HG03521 (cell line): ENCODE data around the gene IFITM10.

Experiments used
- ATAC-seq: cut with Tn5 transposase; IDR thresholded peaks from one replicate; pipeline ENCODE4 v1.9.1; 2021; ENCODE audit warnings: mild to moderate bottlenecking, moderate library complexity; ENCODE audit not compliant: unreplicated experiment

Gene IFITM10

DNA sequence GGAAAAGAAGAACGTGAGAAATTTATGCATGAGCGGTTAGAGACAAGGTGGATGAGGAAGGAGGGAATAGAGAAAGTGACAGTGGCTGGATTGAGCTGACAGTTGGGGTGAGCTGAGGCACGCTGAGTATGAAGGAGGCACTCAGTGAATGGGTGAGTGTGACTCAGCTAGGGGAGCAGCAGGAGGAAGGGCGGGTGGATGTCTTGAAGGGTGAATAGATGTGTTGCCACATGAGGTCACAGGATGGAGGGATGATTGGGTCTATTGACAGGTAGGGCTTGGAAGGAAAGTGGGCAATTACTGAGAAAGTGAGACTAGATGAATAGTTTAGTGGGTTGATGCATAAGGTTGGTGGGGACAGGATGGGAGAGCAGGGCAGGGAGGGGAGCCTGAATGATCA lies 8.0 kb downstream of the IFITM10 start:
- ATAC-seq = no peak

GRCh38 chr11:1741741-1742140 lies 8.7 kb downstream of the IFITM10 start:
- no peak for ATAC-seq

DNA sequence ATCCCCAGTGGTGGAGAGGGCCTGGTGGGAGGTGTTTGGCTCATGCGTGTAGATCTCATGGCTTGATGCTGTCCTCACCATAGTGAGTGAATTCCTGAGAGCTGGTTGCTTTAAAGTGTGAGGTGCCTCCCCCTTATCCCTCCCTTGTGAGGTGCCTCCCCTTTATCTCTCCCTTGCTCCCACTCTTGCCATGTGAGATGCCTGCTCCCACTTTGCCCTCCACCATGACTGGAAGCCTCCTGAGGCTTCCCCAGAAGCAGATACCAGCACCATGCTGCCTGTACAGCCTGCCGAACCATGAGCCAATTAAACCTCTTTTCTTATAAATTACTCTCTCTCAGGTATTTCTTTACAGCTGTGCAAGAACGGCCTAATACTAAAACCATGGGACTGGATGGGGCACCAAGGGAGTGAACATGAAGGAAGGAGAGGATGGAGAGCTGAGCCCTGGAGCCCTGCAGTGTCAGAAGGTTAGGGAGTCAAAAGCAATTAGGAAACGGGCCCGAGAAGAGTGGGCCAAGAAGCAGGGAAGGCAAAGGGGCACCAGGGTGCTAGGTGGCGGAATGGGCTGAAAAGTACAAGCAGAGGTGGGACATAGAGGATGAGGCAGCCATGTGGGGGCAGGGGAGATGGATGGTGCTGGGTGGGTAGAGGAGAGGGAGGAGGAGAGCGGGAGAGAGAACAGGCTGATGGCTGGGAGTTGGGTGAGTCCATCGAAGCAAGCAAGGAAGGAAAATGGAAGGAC lies 9.4 kb downstream of the IFITM10 start:
- ATAC-seq = no peak

- ATAC-seq = no peak
These were observed 10.8 kb downstream of the IFITM10 start for GRCh38 chr11:1739576-1739975.

DNA sequence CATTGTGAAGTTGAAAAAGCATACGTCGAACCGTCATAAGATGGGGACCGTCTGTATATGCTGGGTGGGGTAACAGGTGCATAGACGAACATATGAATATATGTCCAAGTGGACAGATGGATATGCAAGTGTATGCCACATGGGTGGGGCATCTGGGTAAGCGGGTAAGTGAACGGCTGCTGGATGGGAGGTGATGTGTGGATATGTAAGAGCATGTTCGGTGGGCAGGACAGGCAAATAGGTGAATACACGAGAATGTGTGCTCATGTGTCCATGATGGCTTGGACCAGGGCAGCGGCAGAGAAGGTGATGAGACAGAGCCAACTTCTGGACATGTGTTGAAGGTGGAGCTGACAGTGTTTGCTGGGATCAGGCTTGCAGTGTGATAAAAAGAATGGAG lies 12.0 kb downstream of the IFITM10 start:
- ATAC-seq = no peak

DNA sequence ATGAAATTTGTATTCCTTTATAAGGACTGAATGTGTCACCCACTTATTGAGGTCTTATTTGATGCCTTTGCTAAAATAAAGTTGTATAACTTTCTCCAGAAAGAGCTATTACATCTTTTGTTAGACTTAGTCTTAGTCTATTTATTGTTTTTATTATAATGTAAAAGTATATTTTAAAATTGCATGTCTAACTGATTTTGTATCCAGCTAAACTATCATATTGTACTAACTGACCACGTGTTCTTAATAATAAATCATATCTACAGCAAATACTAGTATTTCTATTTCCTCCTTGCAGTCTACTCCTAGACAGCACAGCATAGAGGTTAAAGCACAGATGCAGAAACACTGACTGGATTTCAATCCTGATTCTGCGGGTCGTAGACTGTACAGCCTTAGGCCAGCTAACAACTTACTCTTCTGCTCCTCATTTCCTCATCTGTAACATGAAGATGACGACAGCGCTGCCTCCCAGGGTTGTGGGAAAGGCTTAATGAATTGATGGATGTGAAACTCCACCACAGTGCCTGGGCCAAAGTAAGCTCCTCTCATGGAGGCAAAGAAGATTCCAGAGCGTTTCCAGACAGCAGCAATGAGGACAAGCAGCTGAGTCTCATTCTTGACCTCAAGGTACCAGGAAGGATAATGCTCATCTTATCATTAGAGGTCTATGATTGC lies 13.2 kb downstream of the IFITM10 start:
- ATAC-seq = no peak

- ATAC-seq = no peak
These were observed 13.9 kb downstream of the IFITM10 start for GRCh38 chr11:1736447-1736992.

DNA sequence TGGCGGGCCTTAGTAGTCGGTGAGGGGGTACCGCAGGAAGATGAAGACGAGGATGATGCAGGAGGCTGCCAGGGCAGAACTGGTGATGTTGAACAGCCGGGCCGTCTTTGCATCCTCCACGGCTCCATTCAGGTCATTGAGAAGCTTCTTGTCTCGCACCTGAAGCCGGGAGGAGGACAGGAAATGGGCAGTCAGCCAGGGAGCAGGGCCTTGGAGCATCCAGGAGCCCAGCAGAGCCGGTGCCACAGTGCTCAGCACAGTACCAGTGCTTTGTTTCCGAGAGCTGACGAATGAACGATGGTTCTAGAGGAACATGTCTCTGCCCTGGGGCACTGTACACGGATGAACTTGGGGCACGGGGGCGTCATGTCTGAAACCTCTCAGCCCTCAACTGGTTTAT lies 15.1 kb downstream of the IFITM10 start:
- ATAC-seq = no peak

DNA sequence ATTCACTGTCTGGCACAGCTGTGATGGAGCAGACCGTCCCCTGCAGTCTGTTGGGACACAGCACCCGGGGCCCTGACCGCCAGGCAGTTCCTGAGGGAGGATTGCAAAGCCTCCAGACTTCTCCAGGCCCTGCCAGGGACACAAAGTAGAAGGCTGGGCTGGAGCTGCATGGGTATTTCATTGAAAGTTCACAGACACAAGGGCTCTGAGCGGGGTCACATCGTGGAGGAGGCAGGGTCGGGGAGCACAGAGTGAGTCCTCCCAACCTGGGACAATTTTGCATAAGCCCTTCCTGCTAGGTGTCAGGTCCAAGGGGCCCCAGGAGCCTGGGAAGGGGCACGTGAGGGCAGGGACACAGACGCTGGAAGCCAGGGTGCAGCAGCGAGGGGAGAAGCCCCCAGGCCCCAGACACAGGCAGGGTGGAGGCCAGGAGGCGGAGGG lies 15.7 kb downstream of the IFITM10 start:
- no peak for ATAC-seq

- ATAC-seq = no peak
These were observed 16.4 kb downstream of the IFITM10 start for GRCh38 chr11:1733716-1734640.

- ATAC-seq = no peak
These were observed 17.2 kb downstream of the IFITM10 start for GRCh38 chr11:1733009-1733715.

DNA sequence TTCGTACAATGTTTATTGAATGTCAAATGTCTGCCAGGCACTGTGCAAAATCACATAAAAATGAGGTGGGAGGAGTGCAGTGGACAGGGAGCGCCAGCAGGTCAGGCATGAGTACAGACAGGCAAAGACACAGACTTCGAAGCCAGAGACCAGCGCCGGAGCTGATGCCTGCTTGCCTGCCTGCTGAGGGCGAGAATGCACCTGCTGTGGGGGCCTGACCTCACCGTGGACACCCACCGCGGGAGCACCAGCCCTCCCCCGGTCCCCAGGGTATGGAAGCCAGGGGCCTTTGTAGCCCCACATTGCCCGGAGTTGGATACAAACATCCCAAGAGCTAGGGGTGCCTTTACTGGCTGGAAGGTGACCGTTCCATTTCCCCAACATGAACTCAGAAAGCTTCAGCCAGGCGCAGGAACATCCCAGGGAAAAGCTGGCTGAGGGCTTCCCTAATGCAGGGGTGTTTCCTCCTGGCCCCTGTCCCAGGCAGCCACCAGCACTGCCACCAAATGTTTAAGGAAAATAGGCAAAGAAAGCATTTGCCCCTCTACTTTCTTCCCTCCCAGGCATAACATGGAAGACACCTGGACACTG lies 17.9 kb downstream of the IFITM10 start:
- no peak for ATAC-seq

- ATAC-seq = no peak
These were observed 18.8 kb downstream of the IFITM10 start for GRCh38 chr11:1731451-1732059.

DNA sequence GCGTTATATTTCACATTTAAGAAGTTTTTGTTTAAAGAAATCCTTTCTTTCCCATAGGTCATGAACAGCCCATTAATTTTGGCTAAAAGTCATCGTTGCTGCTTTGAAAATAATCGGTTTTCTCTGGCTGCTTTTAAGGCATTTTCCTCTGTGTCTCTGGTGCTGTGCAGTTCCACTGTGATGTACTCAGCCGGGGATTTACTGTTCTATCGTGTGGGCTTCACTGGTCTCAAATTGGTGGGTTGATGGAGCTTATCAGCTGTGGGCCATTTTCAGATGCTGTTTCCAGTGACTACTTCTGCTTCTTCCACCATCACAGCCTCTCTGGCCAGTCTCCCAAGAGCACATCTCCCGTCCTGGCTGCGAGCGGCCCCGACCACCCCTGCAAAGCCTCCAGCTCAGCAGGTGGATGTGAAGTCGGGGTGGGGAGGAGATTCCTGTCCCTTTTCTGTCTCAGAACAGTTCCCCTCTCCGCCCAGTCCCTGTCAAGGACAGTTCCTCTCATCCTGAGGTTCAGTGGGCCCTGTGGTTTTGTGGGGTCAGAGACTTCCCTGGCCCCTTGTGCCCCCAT lies 20.3 kb downstream of the IFITM10 start:
- no peak for ATAC-seq

DNA sequence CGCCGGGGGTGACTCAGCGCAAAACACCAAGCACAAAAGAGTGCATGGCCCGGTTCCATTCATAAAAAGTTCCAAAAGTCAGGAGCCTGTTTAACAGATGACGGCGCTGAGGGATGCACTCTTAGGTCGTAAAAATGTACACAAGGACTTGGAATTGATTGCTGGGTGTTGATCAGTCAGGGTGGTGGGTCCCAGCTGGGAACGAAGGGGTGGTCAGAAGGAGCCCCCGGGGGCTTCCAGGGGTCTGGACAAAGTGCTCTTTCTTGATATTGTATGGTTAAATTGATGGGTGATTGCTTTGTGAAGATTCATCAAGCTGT lies 20.7 kb downstream of the IFITM10 start:
- no peak for ATAC-seq

DNA sequence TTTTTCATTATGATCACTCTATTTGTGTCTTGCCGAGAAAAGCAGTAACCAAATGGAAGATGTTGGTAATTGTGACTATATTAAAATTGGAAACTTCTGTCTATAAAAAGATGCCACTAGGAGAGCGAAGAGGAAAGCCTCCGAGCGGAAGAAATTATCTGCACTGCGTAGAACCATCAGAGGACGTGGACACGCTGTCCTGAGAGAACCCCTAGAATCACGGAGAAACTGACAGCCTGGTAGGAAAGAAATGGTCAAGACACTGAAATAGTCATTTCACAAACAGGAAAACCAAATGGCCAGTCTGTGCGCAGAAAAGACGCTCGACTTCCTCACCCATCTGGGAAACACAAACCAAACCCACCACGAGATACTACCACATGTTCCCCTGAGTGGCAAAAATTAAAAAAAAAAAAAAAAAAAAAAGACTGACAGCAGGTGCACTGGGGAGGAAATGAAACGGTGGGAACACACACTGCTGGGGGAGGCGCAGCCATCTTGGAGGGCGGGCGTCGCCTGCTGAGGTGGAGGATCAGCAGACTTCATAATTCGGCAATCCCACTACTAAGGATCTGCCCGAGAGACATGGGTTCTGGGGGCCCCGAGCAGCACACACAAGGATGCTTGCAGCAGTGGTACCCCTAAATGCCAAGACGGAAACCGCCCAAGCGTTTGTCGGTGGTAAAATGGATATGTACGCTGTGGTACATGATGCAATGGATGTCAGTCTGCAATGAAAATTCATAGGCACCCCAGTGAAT lies 21.3 kb downstream of the IFITM10 start:
- no peak for ATAC-seq

GRCh38 chr11:1728301-1728700 lies 22.1 kb downstream of the IFITM10 start:
- ATAC-seq = no peak

GRCh38 chr11:1727861-1728260 lies 22.5 kb downstream of the IFITM10 start:
- no peak for ATAC-seq
